Liver (tissue), 9 donors: ENCODE measurements around the gene TIMP3. TPM values are rescaled to one million over a fixed set of nuclear protein-coding genes. Genes with fewer than 3 reads are reported as not detected.
A peak's percentile ranks its signal among the peaks of the same experiment; 100 is the strongest.

Source experiments
- DNase-seq: peaks from one replicate; pipeline ENCODE4 v3.0.0-alpha.2; 2017; ENCODE audit warnings: low spot score
- H3K27ac ChIP-seq, 2 donors: one replicate each; pipeline ENCODE4 v1.7.0; 2013; ENCODE audit warnings: inconsistent platforms in 2 of 2, low read length in 2 of 2, control low read depth in 1 of 2, low read depth in 1 of 2, mild to moderate bottlenecking in 1 of 2
- H3K27me3 ChIP-seq, 4 donors: one replicate each; pipeline versions ENCODE4 v1.6.1 to v1.7.0; 2013; ENCODE audit warnings: low read length in 3 of 4, inconsistent platforms in 1 of 4, mild to moderate bottlenecking in 1 of 4, moderate library complexity in 1 of 4; ENCODE audit not compliant: control insufficient read depth in 4 of 4, insufficient read depth in 4 of 4
- H3K36me3 ChIP-seq, 4 donors: one replicate each; pipeline versions ENCODE4 v1.6.1 to v1.7.0; 2013; ENCODE audit warnings: low read length in 3 of 4, mild to moderate bottlenecking in 3 of 4, low read depth in 1 of 4, moderate library complexity in 1 of 4; ENCODE audit not compliant: control insufficient read depth in 4 of 4, insufficient read depth in 3 of 4
- H3K4me1 ChIP-seq, 4 donors: one replicate each; pipeline versions ENCODE4 v1.6.1 to v1.7.0; 2013; ENCODE audit warnings: low read length in 3 of 4, mild to moderate bottlenecking in 3 of 4, moderate library complexity in 1 of 4; ENCODE audit not compliant: control insufficient read depth in 4 of 4, insufficient read depth in 4 of 4
- H3K4me3 ChIP-seq, 3 donors: one replicate each; pipeline versions ENCODE4 v1.6.1 to v1.7.0; 2013; ENCODE audit warnings: low read length in 3 of 3, control low read depth in 1 of 3, low read depth in 1 of 3, mild to moderate bottlenecking in 1 of 3
- H3K9ac ChIP-seq, 2 donors: one replicate each; pipeline ENCODE4 v1.7.0; 2013; ENCODE audit warnings: low read length in 2 of 2, mild to moderate bottlenecking in 2 of 2, moderate library complexity in 2 of 2, control low read depth in 1 of 2, low read depth in 1 of 2
- H3K9me3 ChIP-seq, 4 donors: one replicate each; pipeline versions ENCODE4 v1.6.1 to v1.7.0; 2013; ENCODE audit warnings: low read length in 3 of 4; ENCODE audit not compliant: control insufficient read depth in 4 of 4
- CTCF ChIP-seq: fragments of 150-350 bp; IDR thresholded peaks from 2 replicates; pipeline ENCODE4 v1.5.1; 2017; ENCODE audit warnings: improper control_type of control experiment, low read depth, low read length; ENCODE audit not compliant: missing input control
- EGR1 ChIP-seq, 2 donors: IDR thresholded peaks; 2 replicates each; pipeline ENCODE4 v1.6.1; 2016 to 2018; ENCODE audit warnings: antibody characterized with exemption in 2 of 2, low read depth in 2 of 2
- FOXA1 ChIP-seq: IDR thresholded peaks from 2 replicates; pipeline ENCODE4 v1.6.1; 2016; ENCODE audit warnings: antibody characterized with exemption
- FOXA2 ChIP-seq: IDR thresholded peaks from 2 replicates; pipeline ENCODE4 v1.6.1; 2016; ENCODE audit warnings: antibody characterized with exemption
- GABPA ChIP-seq, 2 donors: IDR thresholded peaks in 1 of 2; conservative IDR thresholded peaks in 1 of 2; 2 replicates each; pipeline ENCODE4 v1.6.1; 2016; ENCODE audit warnings: antibody characterized with exemption in 2 of 2, mild to moderate bottlenecking in 1 of 2, moderate library complexity in 1 of 2
- HNF4G ChIP-seq: IDR thresholded peaks from 2 replicates; pipeline ENCODE4 v1.6.1; 2016; ENCODE audit warnings: antibody characterized with exemption
- JUND ChIP-seq, 2 donors: IDR thresholded peaks; 2 replicates each; pipeline ENCODE4 v1.6.1; 2016; ENCODE audit warnings: antibody characterized with exemption in 2 of 2
- MAX ChIP-seq: IDR thresholded peaks from 2 replicates; pipeline ENCODE4 v1.6.1; 2016; ENCODE audit warnings: antibody characterized with exemption
- NR2F2 ChIP-seq: IDR thresholded peaks from 2 replicates; pipeline ENCODE4 v1.6.1; 2016; ENCODE audit warnings: antibody characterized with exemption
- RAD21 ChIP-seq, 2 donors: IDR thresholded peaks; 2 replicates each; pipeline ENCODE4 v1.6.1; 2016; ENCODE audit warnings: antibody characterized with exemption in 2 of 2, mild to moderate bottlenecking in 2 of 2
- RXRA ChIP-seq, 2 donors: IDR thresholded peaks; 2 replicates each; pipeline ENCODE4 v1.6.1; 2017 to 2018; ENCODE audit warnings: antibody characterized with exemption in 2 of 2, mild to moderate bottlenecking in 1 of 2
- SP1 ChIP-seq: IDR thresholded peaks from 2 replicates; pipeline ENCODE4 v1.6.1; 2018; ENCODE audit warnings: antibody characterized with exemption, mild to moderate bottlenecking
- TAF1 ChIP-seq: conservative IDR thresholded peaks from 2 replicates; pipeline ENCODE4 v1.6.1; 2016; ENCODE audit warnings: antibody characterized with exemption, mild to moderate bottlenecking
- YY1 ChIP-seq: IDR thresholded peaks from 2 replicates; pipeline ENCODE4 v1.6.1; 2016; ENCODE audit warnings: antibody characterized with exemption, mild to moderate bottlenecking
- ZBTB33 ChIP-seq: IDR thresholded peaks from 2 replicates; pipeline ENCODE4 v1.6.1; 2016; ENCODE audit warnings: antibody characterized with exemption
- WGBS: extraction: QIAGEN DNeasy Blood & Tissue Kit; methylation state at CpG from one replicate; pipeline ENCODE4 v1.1.7; 2013; 5-methylcytosine and 5-hydroxymethylcytosine counted together
- polyA plus RNA-seq, 2 donors: library from polyadenylated mRNA; stranded (reverse) in 1 of 2; unstranded in 1 of 2; fragments of 200-250 nt in 1 of 2; fragments of >200 nt in 1 of 2; fragmentation: Nextera tagmentation in 1 of 2; extraction: Ambion mirVana in 1 of 2; gene quantifications; one replicate each; pipeline versions ENCODE4 v1.2.1 to v1.2.3, GENCODE V29; 2013 to 2015
- total RNA-seq, 2 donors: library from RNA; depleted of rRNA; stranded (reverse); fragments of >200 nt; gene quantifications; one replicate each; pipeline ENCODE4 v1.2.3, GENCODE V29; 2014
- TF ChIP-seq, protein P1 (sequence below): IDR thresholded peaks from 2 replicates; pipeline ENCODE4 v1.6.1; 2016; ENCODE audit warnings: antibody characterized with exemption
- TF ChIP-seq, protein P2 (sequence below): IDR thresholded peaks from 2 replicates; pipeline ENCODE4 v1.6.1; 2016; ENCODE audit warnings: antibody characterized with exemption, mild to moderate bottlenecking
- donor health status: healthy.
- donor health status: healthy.
- donor health status: healthy.
- donor health status: healthy.
- donor health status: healthy.

The TIMP3 gene
- total and polyA plus RNA-seq, 4 donors = 28.0 to 44.0 (median 31.2) TPM

DNA sequence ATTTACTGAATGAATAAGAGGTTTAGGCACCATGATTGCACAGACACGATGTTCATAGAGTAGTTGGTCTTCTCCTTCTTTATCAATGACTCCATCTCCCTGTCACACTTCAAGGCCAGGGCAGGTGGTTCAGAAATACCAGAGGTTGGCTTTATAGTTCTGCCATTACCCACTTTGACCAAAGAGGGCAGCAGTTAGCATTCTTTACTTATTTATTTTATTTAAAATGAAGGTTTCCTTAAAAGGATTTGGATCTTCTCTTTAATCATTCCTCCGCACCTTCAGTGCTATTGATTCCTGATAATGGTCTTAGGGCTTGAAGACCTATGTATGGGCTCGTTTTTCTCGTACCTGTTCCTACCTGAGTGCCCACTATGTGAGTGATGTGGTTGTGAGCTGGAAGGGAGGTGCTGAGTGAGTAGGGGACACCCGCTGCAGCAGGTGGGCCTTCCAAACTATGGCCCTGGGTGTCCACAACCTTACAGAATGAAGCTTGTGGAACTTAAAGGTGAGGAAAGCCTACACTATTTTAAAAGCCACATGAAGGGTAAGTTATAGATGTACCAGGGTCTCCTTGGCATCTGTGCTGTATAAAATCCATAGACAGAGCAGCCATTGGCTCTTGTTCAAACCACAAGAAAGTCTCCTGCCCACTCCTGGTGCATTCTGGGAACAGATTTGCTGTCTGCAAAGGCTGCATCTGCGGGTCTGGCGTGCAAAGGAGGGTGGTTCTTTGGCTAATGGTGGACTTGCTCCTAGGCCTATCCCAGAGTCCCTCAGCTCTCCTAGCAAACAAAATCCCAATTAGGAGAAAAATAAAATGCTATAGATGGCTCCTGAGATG is 35.0 kb downstream of the TIMP3 start:
- Histone ChIP-seq H3K27me3 (no peaks in the 10 kb centered on the region), H3K27ac (no peak overlapping the region), H3K4me1 (no peaks in the 10 kb centered on the region), H3K4me3 (no peak overlapping the region), H3K9me3 (no peaks in the 10 kb centered on the region), H3K9ac (no peak overlapping the region), H3K36me3 (no peaks in the 10 kb centered on the region)
- 81% methylated on average over 7 of the region's 7 CpGs for WGBS
- TF ChIP-seq NR2F2 (no peak), CTCF (peak; percentile 47), RAD21 (IDR thresholded peaks at IDR 0.05) (peak; percentile 23 to 51), TAF1 (no peak), MAX (no peak)
- no peak for DNase-seq

- Histone ChIP-seq H3K27ac (no peak overlapping the region), H3K4me1 (no peaks in the 10 kb centered on the region), H3K27me3 (no peaks in the 10 kb centered on the region), H3K9me3 (no peaks in the 10 kb centered on the region), H3K9ac (no peak overlapping the region), H3K4me3 (no peak overlapping the region), H3K36me3 (no peaks in the 10 kb centered on the region)
- WGBS = 92% methylated on average over 9 of the region's 9 CpGs
- DNase-seq = no peak
- TF ChIP-seq SP1 (no peak), YY1 (no peak), FOXA1 (no peak), RXRA (IDR thresholded peaks at IDR 0.05) (no peak), ZBTB33 (no peak), GABPA (IDR thresholded peaks at IDR 0.05 in 1 of 2, conservative IDR thresholded peaks at IDR 0.05 in 1 of 2) (no peak), HNF4G (no peak), NR2F2 (no peak), EGR1 (IDR thresholded peaks at IDR 0.05; ENCODE audit: low read depth in 2 of 2) (no peak), MAX (no peak), FOXA2 (no peak), CTCF (no peak), RAD21 (IDR thresholded peaks at IDR 0.05) (no peak), JUND (IDR thresholded peaks at IDR 0.05) (no peak), TAF1 (no peak)
- TF ChIP-seq, protein P1, sequence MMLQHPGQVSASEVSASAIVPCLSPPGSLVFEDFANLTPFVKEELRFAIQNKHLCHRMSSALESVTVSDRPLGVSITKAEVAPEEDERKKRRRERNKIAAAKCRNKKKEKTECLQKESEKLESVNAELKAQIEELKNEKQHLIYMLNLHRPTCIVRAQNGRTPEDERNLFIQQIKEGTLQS = no peak
- TF ChIP-seq, protein P2, sequence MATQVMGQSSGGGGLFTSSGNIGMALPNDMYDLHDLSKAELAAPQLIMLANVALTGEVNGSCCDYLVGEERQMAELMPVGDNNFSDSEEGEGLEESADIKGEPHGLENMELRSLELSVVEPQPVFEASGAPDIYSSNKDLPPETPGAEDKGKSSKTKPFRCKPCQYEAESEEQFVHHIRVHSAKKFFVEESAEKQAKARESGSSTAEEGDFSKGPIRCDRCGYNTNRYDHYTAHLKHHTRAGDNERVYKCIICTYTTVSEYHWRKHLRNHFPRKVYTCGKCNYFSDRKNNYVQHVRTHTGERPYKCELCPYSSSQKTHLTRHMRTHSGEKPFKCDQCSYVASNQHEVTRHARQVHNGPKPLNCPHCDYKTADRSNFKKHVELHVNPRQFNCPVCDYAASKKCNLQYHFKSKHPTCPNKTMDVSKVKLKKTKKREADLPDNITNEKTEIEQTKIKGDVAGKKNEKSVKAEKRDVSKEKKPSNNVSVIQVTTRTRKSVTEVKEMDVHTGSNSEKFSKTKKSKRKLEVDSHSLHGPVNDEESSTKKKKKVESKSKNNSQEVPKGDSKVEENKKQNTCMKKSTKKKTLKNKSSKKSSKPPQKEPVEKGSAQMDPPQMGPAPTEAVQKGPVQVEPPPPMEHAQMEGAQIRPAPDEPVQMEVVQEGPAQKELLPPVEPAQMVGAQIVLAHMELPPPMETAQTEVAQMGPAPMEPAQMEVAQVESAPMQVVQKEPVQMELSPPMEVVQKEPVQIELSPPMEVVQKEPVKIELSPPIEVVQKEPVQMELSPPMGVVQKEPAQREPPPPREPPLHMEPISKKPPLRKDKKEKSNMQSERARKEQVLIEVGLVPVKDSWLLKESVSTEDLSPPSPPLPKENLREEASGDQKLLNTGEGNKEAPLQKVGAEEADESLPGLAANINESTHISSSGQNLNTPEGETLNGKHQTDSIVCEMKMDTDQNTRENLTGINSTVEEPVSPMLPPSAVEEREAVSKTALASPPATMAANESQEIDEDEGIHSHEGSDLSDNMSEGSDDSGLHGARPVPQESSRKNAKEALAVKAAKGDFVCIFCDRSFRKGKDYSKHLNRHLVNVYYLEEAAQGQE = no peak
These were observed 35.6 kb downstream of the TIMP3 start for GRCh38 chr22:32837142-32837541.
